Measurements from ENCODE around the gene URAD. TPM values are rescaled to one million over a fixed set of nuclear protein-coding genes. Genes with fewer than 3 reads are reported as not detected.

URAD gene
- total and polyA plus RNA-seq, 7 donors, result 15.4 to 30.6 (median 20.8) TPM; not detected in 4

GRCh38 chr13:27933118-27933517, 55.4 kb downstream of the URAD start:
- intact Hi-C loops (cut with DNase I), result no loop called here
- peaks cover 20 to 55% (median 36%) of the 10 kb centered on the region in 3 donors for H3K27me3 ChIP-seq
- WGBS, 2 donors, result 55 to 60% methylated on average over 1 of the region's 1 CpG

GRCh38 chr13:27929868-27930267, 58.6 kb downstream of the URAD start:
- Histone ChIP-seq H3K4me3 (no peak overlapping the region), H3K36me3 (no peaks in the 10 kb centered on the region), H3K4me1 (peaks cover 0 to 11% (median 5%) of the 10 kb centered on the region in 4 donors), H3K9me3 (no peaks in the 10 kb centered on the region), H3K27ac (no peak overlapping the region), H3K27me3 (peaks cover 40 to 88% (median 68%) of the 10 kb centered on the region in 3 donors)
- intact Hi-C loops (cut with DNase I), result no loop called here
- DNase-seq, result no peak
- TF ChIP-seq CTCF (IDR thresholded peaks at IDR 0.05) (no peak), POLR2A (IDR thresholded peaks at IDR 0.05) (no peak), POLR2AphosphoS5 (IDR thresholded peaks at IDR 0.05) (no peak), EP300 (IDR thresholded peaks at IDR 0.05) (no peak)

More at GRCh38 chr13:27933118-27933517, 55.4 kb downstream of the URAD start:
- no peaks in the 10 kb centered on the region for H3K4me1 ChIP-seq
- TF ChIP-seq POLR2A (IDR thresholded peaks at IDR 0.05), result no peak
- TF ChIP-seq EP300 (IDR thresholded peaks at IDR 0.05), result no peak
- H3K4me3 ChIP-seq, result no peak overlapping the region
- no peak for DNase-seq
- no peak overlapping the region for H3K27ac ChIP-seq
- H3K9me3 ChIP-seq, result no peaks in the 10 kb centered on the region
- no peaks in the 10 kb centered on the region for H3K36me3 ChIP-seq

GRCh38 chr13:27928805-27929753, 59.4 kb downstream of the URAD start:
- intact Hi-C loops (cut with DNase I), result no loop called here
- Histone ChIP-seq H3K27me3 (peaks cover 47 to 96% (median 76%) of the 10 kb centered on the region in 3 donors), H3K27ac (no peak overlapping the region), H3K4me1 (peaks cover 0 to 15% (median 10%) of the 10 kb centered on the region in 4 donors), H3K36me3 (no peaks in the 10 kb centered on the region), H3K9me3 (no peaks in the 10 kb centered on the region), H3K4me3 (no peak overlapping the region)
- 8 to 18% methylated on average over 48 of the region's 48 CpGs for WGBS, 2 donors
- no peak for TF ChIP-seq POLR2AphosphoS5 (IDR thresholded peaks at IDR 0.05)
- no peak for TF ChIP-seq EP300 (IDR thresholded peaks at IDR 0.05)
- no peak for TF ChIP-seq CTCF (IDR thresholded peaks at IDR 0.05)
- no peak for TF ChIP-seq POLR2A (IDR thresholded peaks at IDR 0.05)
- no peak for DNase-seq

- Histone ChIP-seq H3K9me3 (no peaks in the 10 kb centered on the region), H3K27me3 (peaks cover 54 to 100% (median 75%) of the 10 kb centered on the region in 3 donors), H3K4me1 (peaks cover 0 to 18% (median 13%) of the 10 kb centered on the region in 4 donors), H3K27ac (no peak overlapping the region), H3K4me3 (no peak overlapping the region), H3K36me3 (no peaks in the 10 kb centered on the region)
- TF ChIP-seq EP300 (IDR thresholded peaks at IDR 0.05) (no peak), CTCF (IDR thresholded peaks at IDR 0.05) (no peak), POLR2AphosphoS5 (IDR thresholded peaks at IDR 0.05) (no peak), POLR2A (IDR thresholded peaks at IDR 0.05) (no peak)
- 7 to 12% methylated on average over 26 of the region's 26 CpGs for WGBS, 2 donors
- intact Hi-C loops (cut with DNase I), result no loop called here
- no peak for DNase-seq
These were observed 60.1 kb downstream of the URAD start for GRCh38 chr13:27928353-27928804.

Small RNA genes lying within 50 kb of the gene (small RNA-seq; reads per million reads assigned to genes)
- gene ATP5F1EP2, result 0 reads per million in 3 donors
- 0 reads per million in 3 donors for gene RN7SL272P

Other genes with a start within 250 kb of the URAD start
- gene GSX1, start 196.2 kb downstream of the URAD start, total RNA-seq, result not detected
- not detected for gene GSX1, start 196.2 kb downstream of the URAD start, polyA plus RNA-seq
- not detected for gene PDX1, start 68.7 kb downstream of the URAD start, total RNA-seq
- gene PDX1, start 68.7 kb downstream of the URAD start, polyA plus RNA-seq, result under 1 TPM in 2 of 3 donors, not detected in 1; under 0.01 to 0.39 TPM
- gene CDX2, start 19.4 kb downstream of the URAD start, total RNA-seq, result not detected
- gene CDX2, start 19.4 kb downstream of the URAD start, polyA plus RNA-seq, result 100 to 1,000 TPM; 146 to 220 (median 168) TPM
- 1 to 10 TPM; 1.8 to 3.5 (median 2.1) TPM for gene FLT3, start 111.9 kb upstream of the URAD start, total RNA-seq
- gene FLT3, start 111.9 kb upstream of the URAD start, polyA plus RNA-seq, result 1 to 10 TPM in 1 of 3 donors, under 1 TPM in 1, not detected in 1; 0.23 to 2.0 TPM
- 10 to 100 TPM; 39.2 to 43.3 (median 41.7) TPM for gene PAN3, start 149.9 kb upstream of the URAD start, total RNA-seq
- 10 to 100 TPM in 1 of 3 donors, 1 to 10 TPM in 2; 5.1 to 12.0 (median 6.6) TPM for gene PAN3, start 149.9 kb upstream of the URAD start, polyA plus RNA-seq